Skin of body (tissue), 3 donors: ENCODE results near the gene ZNF224. TPM values are rescaled to one million over a fixed set of nuclear protein-coding genes. Genes with fewer than 3 reads are reported as not detected.
A peak's percentile ranks its signal among the peaks of the same experiment; 100 is the strongest.
"Not testable (repeated sequence)": the region's sequence is repeated elsewhere in the genome, so short reads cannot be mapped to it uniquely, and the experiment has no call there.

ENCODE experiments used
- DNase-seq: peaks from one replicate; lab custom pipeline; 2025; lab: John Stamatoyannopoulos, UW
- small RNA-seq: library from RNA; depleted of rRNA; stranded (forward); fragments of <200 nt; gene quantifications from one replicate; pipeline ENCODE3, GENCODE V24; 2014; ENCODE audit warnings: low replicate concordance
- total RNA-seq: library from RNA; depleted of rRNA; stranded (reverse); fragments of >200 nt; gene quantifications from one replicate; pipeline ENCODE4 v1.2.3, GENCODE V29; 2014

Gene ZNF224
- total RNA-seq, 1 donor from 2014 or later = 35.8 TPM

DNA sequence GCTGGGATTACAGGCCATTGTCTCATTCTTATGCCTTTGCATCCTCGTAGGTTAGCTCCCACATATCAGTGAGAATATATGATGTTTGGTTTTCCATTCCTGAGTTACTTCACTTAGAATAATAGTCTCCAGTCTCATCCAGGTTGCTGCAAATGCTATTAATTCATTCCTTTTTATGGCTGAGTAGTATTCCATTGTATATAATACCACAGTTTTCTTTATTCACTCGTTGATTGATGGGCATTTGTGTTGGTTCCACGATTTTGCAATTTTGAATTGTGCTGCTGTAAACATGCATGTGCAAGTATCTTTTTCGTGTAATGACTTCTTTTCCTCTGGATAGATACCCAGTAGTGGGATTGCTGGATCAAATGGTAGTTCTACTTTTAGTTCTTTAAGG lies 27.0 kb downstream of the ZNF224 start:
- DNase-seq = not testable (repeated sequence)

DNA sequence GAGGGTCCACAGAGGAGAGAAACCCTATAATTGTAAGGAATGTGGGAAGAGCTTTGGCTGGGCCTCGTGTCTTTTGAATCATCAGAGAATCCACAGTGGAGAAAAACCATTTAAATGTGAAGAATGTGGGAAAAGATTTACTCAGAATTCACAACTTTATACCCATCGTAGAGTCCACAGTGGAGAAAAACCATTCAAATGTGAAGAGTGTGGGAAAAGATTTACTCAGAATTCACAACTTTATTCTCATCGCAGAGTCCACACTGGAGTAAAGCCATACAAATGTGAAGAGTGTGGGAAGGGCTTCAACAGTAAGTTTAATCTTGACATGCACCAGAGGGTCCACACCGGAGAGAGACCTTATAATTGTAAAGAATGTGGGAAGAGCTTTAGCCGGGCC lies 37.8 kb downstream of the ZNF224 start:
- DNase-seq = no peak

GRCh38 chr19:44141191-44142058 lies 47.3 kb downstream of the ZNF224 start, which contains the start of gene ZNF234:
Gene ZNF234 (plus strand): TSS chr19:44141554. CDS start chr19:44144633, 3,079 bp downstream.
- peak; percentile 78 for DNase-seq

- DNase-seq = no peak
These were observed 47.9 kb downstream of the ZNF224 start for GRCh38 chr19:44142059-44142433.

DNA sequence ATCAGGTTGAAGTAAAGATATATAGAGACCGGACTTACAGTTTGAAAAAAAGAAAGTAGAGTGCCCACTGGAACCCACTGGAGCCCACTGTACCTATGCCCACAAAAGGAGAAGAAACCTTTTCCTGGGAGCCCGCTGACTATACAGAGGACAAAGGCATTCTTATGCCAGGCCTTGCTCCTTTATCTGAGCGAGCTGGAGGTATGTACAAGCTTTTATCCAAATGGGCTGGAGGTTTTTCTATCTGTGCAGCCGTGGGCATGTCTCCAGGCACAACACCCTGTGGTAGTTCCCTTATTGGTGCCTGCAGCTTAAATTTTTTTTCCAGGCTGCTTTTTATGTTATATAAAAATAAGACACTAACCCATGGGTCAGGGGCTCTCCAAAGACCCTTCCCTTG lies 55.6 kb downstream of the ZNF224 start:
- DNase-seq = no peak

DNA sequence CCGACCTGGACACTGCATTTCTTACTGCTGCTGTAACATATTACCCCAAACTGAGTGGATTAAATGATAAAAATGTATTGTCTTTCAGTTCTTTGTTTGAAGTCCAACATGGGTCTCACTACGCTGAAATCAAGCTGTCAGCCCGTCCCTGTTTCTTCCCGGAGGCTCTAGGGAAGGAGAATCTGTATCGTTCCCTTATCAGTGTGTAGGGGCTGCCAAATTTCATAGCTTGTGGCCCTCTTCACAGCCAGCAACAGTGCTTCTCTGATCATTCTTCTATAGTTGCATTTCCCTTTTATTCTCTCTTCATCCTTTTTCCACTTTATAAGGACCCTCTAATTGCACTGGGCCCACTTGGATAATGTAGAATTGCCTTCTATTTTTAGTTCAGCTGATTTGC lies 57.3 kb downstream of the ZNF224 start:
- DNase-seq = no peak

- no peak for DNase-seq
These were observed 62.3 kb downstream of the ZNF224 start for GRCh38 chr19:44156475-44156874.

Small RNA genes within 50 kb of the gene (small RNA-seq; reads per million reads assigned to genes)
- gene RNU6-902P = not detected

Other genes with a start within 250 kb of the ZNF224 start
- 3.7 TPM for gene ZNF404, start 210.4 kb upstream of the ZNF224 start, total RNA-seq
- gene ZNF45, start 159.1 kb upstream of the ZNF224 start, total RNA-seq = 15.1 TPM
- 6.5 TPM for gene ZNF221, start 143.1 kb upstream of the ZNF224 start, total RNA-seq
- 8.4 TPM for gene ZNF155, start 110.2 kb upstream of the ZNF224 start, total RNA-seq
- gene ZNF230, start 91.4 kb upstream of the ZNF224 start, total RNA-seq = 5.0 TPM
- 5.3 TPM for gene ZNF222, start 69.0 kb upstream of the ZNF224 start, total RNA-seq
- 7.1 TPM for gene ZNF223, start 42.3 kb upstream of the ZNF224 start, total RNA-seq
- 3.7 TPM for gene ZNF284, start 22.2 kb upstream of the ZNF224 start, total RNA-seq
- 5.9 TPM for gene ZNF225, start 19.0 kb downstream of the ZNF224 start, total RNA-seq
- 12.8 TPM for gene ZNF234, start 47.2 kb downstream of the ZNF224 start, total RNA-seq
- 20.3 TPM for gene ZNF226, start 70.7 kb downstream of the ZNF224 start, total RNA-seq
- 20.2 TPM for gene ZNF227, start 118.2 kb downstream of the ZNF224 start, total RNA-seq
- 1.2 TPM for gene ZNF233, start 165.5 kb downstream of the ZNF224 start, total RNA-seq
- gene ZNF235, start 210.7 kb downstream of the ZNF224 start, total RNA-seq = 10.4 TPM